GM12878 (cell line): ENCODE data around the gene ZNF213. TPM values are rescaled to one million over a fixed set of nuclear protein-coding genes. Genes with fewer than 3 reads are reported as not detected.

ENCODE experiments used
- ATAC-seq: fragments of 200-7000 bp; cut with Tn5 transposase; 3 replicates; pipeline ENCODE4 v1.9.1; 2020; ENCODE audit warnings: mild to moderate bottlenecking, moderate library complexity
- BruUV-seq: library from RNA; stranded (reverse); fragments of 400-500 nt; replicated peaks from 2 replicates; lab custom pipeline; 2021; lab: Mats Ljungman, UMichigan
- CTCF ChIA-PET: fragments of 300-600 bp; sonication (Branson Sonifier 250); formaldehyde crosslinking; extraction: SDS; loops from one replicate; lab custom pipeline; 2021; ENCODE audit warnings: inconsistent platforms; lab: Yijun Ruan, JAX
- POLR2A ChIA-PET: fragments of 350-600 bp; formaldehyde crosslinking; extraction: SDS; loops from one replicate; lab custom pipeline; 2021; ENCODE audit warnings: inconsistent platforms; lab: Charles Lee
- RAD21 ChIA-PET: fragments of 300-600 bp; sonication (Branson Sonifier 250); formaldehyde crosslinking; loops from one replicate; lab custom pipeline; 2023; ENCODE audit warnings: antibody characterized with exemption; ENCODE audit not compliant: unreplicated experiment; lab: Charles Lee
- SMC1A ChIA-PET: fragments of 300-600 bp; sonication (Branson Sonifier 250); formaldehyde crosslinking; loops from one replicate; lab custom pipeline; 2023; ENCODE audit not compliant: unreplicated experiment, uncharacterized antibody; lab: Charles Lee
- DNase-seq: peaks from one replicate; pipeline ENCODE4 v3.0.0-alpha.2; 2011; ENCODE audit warnings: low read depth, low spot score
- FAIRE-seq: peaks from 3 replicates; lab custom pipeline; 2011; peaks lifted over from hg19 to GRCh38; lab: Jason Lieb, UNC
- H2AFZ ChIP-seq: 2 replicates; pipeline ENCODE4 v1.6.0; 2011; ENCODE audit warnings: low read depth, low read length, control low read depth; ENCODE audit not compliant: control insufficient read depth
- H3K27ac ChIP-seq: 2 replicates; pipeline ENCODE4 v1.5.1; 2011; ENCODE audit warnings: control low read depth; ENCODE audit not compliant: control insufficient read depth, insufficient read depth
- H3K27me3 ChIP-seq, 2 experiments: replicated peaks in 1 of 2; 2 replicates each; pipeline versions ENCODE4 v1.6.0 to v1.6.1; 2011; ENCODE audit warnings: low read length in 1 of 2; ENCODE audit not compliant: control insufficient read depth in 2 of 2, insufficient read depth in 2 of 2
- H3K36me3 ChIP-seq, 2 experiments: 2 replicates each; pipeline ENCODE4 v1.5.1; 2011; ENCODE audit warnings: low read length in 1 of 2; ENCODE audit not compliant: control insufficient read depth in 2 of 2, insufficient read depth in 2 of 2
- H3K4me1 ChIP-seq: 2 replicates; pipeline ENCODE4 v1.6.1; 2011; ENCODE audit warnings: mild to moderate bottlenecking, low read length, moderate library complexity, mixed read lengths; ENCODE audit not compliant: control insufficient read depth, insufficient read depth
- H3K4me2 ChIP-seq: 2 replicates; pipeline ENCODE4 v1.6.0; 2011; ENCODE audit warnings: control low read depth; ENCODE audit not compliant: control insufficient read depth, insufficient read depth
- H3K4me3 ChIP-seq: fragments of 200-600 bp; sonication (generic); 2 replicates; pipeline ENCODE4 v1.5.1; 2016
- H3K79me2 ChIP-seq: 2 replicates; pipeline ENCODE4 v1.6.0; 2011; ENCODE audit warnings: low read length; ENCODE audit not compliant: control insufficient read depth, insufficient read depth
- H3K9ac ChIP-seq: 2 replicates; pipeline ENCODE4 v1.8.0; 2011; ENCODE audit warnings: low read length, control low read depth, mixed read lengths; ENCODE audit not compliant: control insufficient read depth, insufficient read depth
- H3K9me3 ChIP-seq: replicated peaks from 3 replicates; pipeline ENCODE4 v1.5.1; 2011; ENCODE audit warnings: mild to moderate bottlenecking, low read length; ENCODE audit not compliant: control insufficient read depth, insufficient read depth
- H4K20me1 ChIP-seq: 2 replicates; pipeline ENCODE4 v1.6.0; 2011; ENCODE audit not compliant: control insufficient read depth, insufficient read depth
- CREB1 ChIP-seq: IDR thresholded peaks from 2 replicates; pipeline ENCODE4 v1.6.1; 2012; ENCODE audit warnings: low read depth, mild to moderate bottlenecking, inconsistent platforms
- CREM ChIP-seq: IDR thresholded peaks from 2 replicates; pipeline ENCODE4 v1.6.1; 2014; ENCODE audit warnings: antibody characterized with exemption, low read depth
- EP300 ChIP-seq, 2 experiments: fragments of 150-350 bp in 1 of 2; IDR thresholded peaks; 2 replicates each; pipeline ENCODE4 v1.6.1; 2011 to 2012; ENCODE audit warnings: low read depth in 2 of 2, low read length in 2 of 2, borderline replicate concordance in 1 of 2, improper control_type of control experiment in 1 of 2, inconsistent platforms in 1 of 2; ENCODE audit not compliant: control insufficient read depth in 1 of 2
- FOS ChIP-seq: IDR thresholded peaks from 3 replicates; pipeline ENCODE4 v1.6.1; 2011; ENCODE audit warnings: borderline replicate concordance; ENCODE audit not compliant: insufficient read length; ENCODE audit errors: extremely low read depth
- RAD51 ChIP-seq: fragments of 450-650 bp; IDR thresholded peaks from 2 replicates; pipeline ENCODE4 v1.6.1; 2016; ENCODE audit warnings: moderate library complexity, mild to moderate bottlenecking, inconsistent platforms
- SMARCA5 ChIP-seq: fragments of 450-650 bp; IDR thresholded peaks from 2 replicates; pipeline ENCODE4 v1.6.1; 2017; ENCODE audit warnings: mild to moderate bottlenecking
- TCF7 ChIP-seq: IDR thresholded peaks from 2 replicates; pipeline ENCODE4 v1.6.1; 2014; ENCODE audit warnings: antibody characterized with exemption, borderline replicate concordance
- YY1 ChIP-seq: IDR thresholded peaks from 2 replicates; pipeline ENCODE4 v1.6.1; 2011; ENCODE audit warnings: low read depth, mild to moderate bottlenecking, low read length
- ZNF384 ChIP-seq: IDR thresholded peaks from 2 replicates; pipeline ENCODE4 v1.6.1; 2012; ENCODE audit warnings: low read depth, mild to moderate bottlenecking, low read length, improper control_type of control experiment, borderline replicate concordance
- ZNF592 ChIP-seq: fragments of 450-650 bp; IDR thresholded peaks from 2 replicates; pipeline ENCODE4 v1.6.1; 2017; ENCODE audit warnings: mild to moderate bottlenecking, moderate library complexity
- WGBS: methylation state at CpG from one replicate; pipeline ENCODE4 v1.1.6; 2016; ENCODE audit warnings: low lambda C conversion rate; ENCODE audit not compliant: insufficient replicate concordance, insufficient coverage; ENCODE audit errors: missing lambda C conversion rate; 5-methylcytosine and 5-hydroxymethylcytosine counted together
- in situ Hi-C: fragments of 300-500 bp; cut with MboI; formaldehyde crosslinking; loops from 9 replicates; pipeline ENCODE4 v1.14.3; 2018; ENCODE audit warnings: mixed read lengths
- intact Hi-C: fragments of 100-400 bp; cut with micrococcal nuclease; formaldehyde crosslinking; loops from one replicate; pipeline ENCODE4 v1.14.2; 2022; ENCODE audit not compliant: unreplicated experiment
- polyA plus RNA-seq, 11 experiments: library from polyadenylated mRNA; depleted of rRNA in 4 of 11; unstranded in 6 of 11; stranded (reverse) in 5 of 11; fragments of >200 nt; fragmentation: Nextera tagmentation in 4 of 11; fragmentation: Illumina TruSeq in 1 of 11; extraction: Ambion mirVana in 4 of 11; extraction: Trizol in 1 of 11; gene quantifications; 1 replicate in 1 of 11; 2 replicates in 10 of 11; pipeline versions ENCODE4 v1.2.1 to v1.2.3, GENCODE V29; 2011 to 2016; ENCODE audit warnings: inconsistent platforms in 2 of 11, missing spikeins in 2 of 11, low read depth in 1 of 11
- total RNA-seq, 4 experiments: library from RNA; depleted of rRNA in 3 of 4; stranded (reverse); fragments of >200 nt in 3 of 4; fragmentation: Illumina TruSeq in 1 of 4; extraction: Trizol in 1 of 4; gene quantifications; 2 replicates each; pipeline versions ENCODE4 v1.2.1 to v1.2.3, GENCODE V29; 2013 to 2021
- TF ChIP-seq, protein P1 (sequence below): IDR thresholded peaks from 2 replicates; pipeline ENCODE4 v1.6.1; 2012; ENCODE audit warnings: low read depth, low read length, improper control_type of control experiment

Gene ZNF213
- total and polyA plus RNA-seq, 10 of the 15 experiments (the other 5 are each of a cell fraction or from before 2014, with no cell fraction given): 0.53 to 9.4 (median 1.1) TPM

DNA sequence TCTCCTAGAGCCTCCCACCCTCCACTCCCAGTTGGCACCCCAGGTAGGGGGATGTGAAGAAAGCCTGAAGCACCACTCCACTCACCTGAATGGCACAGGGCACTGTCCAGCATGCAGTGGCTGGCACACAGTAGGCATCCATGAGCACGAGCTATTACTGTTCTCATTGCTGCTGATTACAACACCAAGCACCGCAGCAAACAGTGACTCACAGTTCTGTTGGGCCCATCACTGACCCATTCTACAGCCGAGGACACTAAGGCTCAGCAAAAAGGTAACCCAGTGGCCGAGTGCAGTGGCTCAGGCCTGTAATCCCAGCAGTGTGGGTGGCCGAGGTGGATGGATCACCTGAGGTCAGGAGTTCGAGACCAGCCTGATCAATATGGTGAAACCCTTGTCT, 38.5 kb upstream of the ZNF213 start:
- no peaks in the 10 kb centered on the region for H3K9me3 ChIP-seq
- no peak for ATAC-seq
- no peak overlapping the region for H3K27ac ChIP-seq
- intact Hi-C loops: no loop called here
- RAD21 ChIA-PET: interaction anchor here (0.5 to 5.3 kb wide), 8 partner anchors 9 to 103 kb away, joined by 3 to 55 read pairs (median 4); partner anchors contain the start of gene ZNF213
- H3K4me3 ChIP-seq: no peak overlapping the region
- H3K36me3 ChIP-seq: no peaks in the 10 kb centered on the region
- H3K27me3 ChIP-seq: no peaks in the 10 kb centered on the region
- FAIRE-seq: no peak
- no peaks in the 10 kb centered on the region for H3K79me2 ChIP-seq
- in situ Hi-C loops: loop anchor here (5.0 kb wide), 1 partner anchor 34 kb away; no protein-coding TSS in a partner anchor
- SMC1A ChIA-PET: interaction anchor here (0.8 to 7.4 kb wide), 7 partner anchors 9 to 93 kb away, joined by 3 to 67 read pairs (median 4); partner anchors contain the start of gene IL32
- TF ChIP-seq TCF7: no peak
- no peak for TF ChIP-seq ZNF384
- TF ChIP-seq CREB1: no peak
- TF ChIP-seq EP300 (IDR thresholded peaks at IDR 0.05; ENCODE audit: borderline replicate concordance in 1 of 2, control insufficient read depth in 1 of 2, low read depth in 2 of 2, low read length in 2 of 2): no peak
- TF ChIP-seq RAD51: no peak
- no peak for TF ChIP-seq FOS
- no peak for TF ChIP-seq SMARCA5
- TF ChIP-seq ZNF592: no peak
- TF ChIP-seq, protein P1, sequence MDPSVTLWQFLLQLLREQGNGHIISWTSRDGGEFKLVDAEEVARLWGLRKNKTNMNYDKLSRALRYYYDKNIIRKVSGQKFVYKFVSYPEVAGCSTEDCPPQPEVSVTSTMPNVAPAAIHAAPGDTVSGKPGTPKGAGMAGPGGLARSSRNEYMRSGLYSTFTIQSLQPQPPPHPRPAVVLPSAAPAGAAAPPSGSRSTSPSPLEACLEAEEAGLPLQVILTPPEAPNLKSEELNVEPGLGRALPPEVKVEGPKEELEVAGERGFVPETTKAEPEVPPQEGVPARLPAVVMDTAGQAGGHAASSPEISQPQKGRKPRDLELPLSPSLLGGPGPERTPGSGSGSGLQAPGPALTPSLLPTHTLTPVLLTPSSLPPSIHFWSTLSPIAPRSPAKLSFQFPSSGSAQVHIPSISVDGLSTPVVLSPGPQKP: no peak
- TF ChIP-seq YY1: no peak
- no peak for TF ChIP-seq CREM
- TF ChIP-seq, all 136 proteins: peak for 0
- POLR2A ChIA-PET: interaction anchor here (0.5 to 1.9 kb wide), 5 partner anchors 19 to 76 kb away, joined by 3 to 9 read pairs (median 4); partner anchors contain the start of gene IL32
- Histone ChIP-seq H4K20me1 (no peaks in the 10 kb centered on the region), H3K4me1 (peaks cover 19% of the 10 kb centered on the region), H3K9ac (no peak overlapping the region), H2AFZ (no peak overlapping the region), H3K4me2 (no peak overlapping the region)
- no peak for DNase-seq
- WGBS: 43% methylated on average over 6 of the region's 6 CpGs
- CTCF ChIA-PET: interaction anchor here (0.5 to 21.2 kb wide), 18 partner anchors 11 to 1340 kb away, joined by 3 to 396 read pairs (median 5); partner anchors contain the start of gene IL32
- no TSS peak for BruUV-seq
